CD14-positive monocyte (primary cell): ENCODE measurements around the gene GLDN. TPM values are rescaled to one million over a fixed set of nuclear protein-coding genes. Genes with fewer than 3 reads are reported as not detected.

ENCODE experiments used
- DNase-seq, 3 donors: peaks; one replicate each; pipeline ENCODE4 v3.0.0-alpha.2; 2011 to 2022
- H2AFZ ChIP-seq: 2 replicates; pipeline ENCODE4 v1.6.0; 2012; ENCODE audit warnings: mild to moderate bottlenecking, low read depth, low read length, inconsistent platforms; ENCODE audit not compliant: insufficient read depth, poor library complexity, severe bottlenecking
- H3K27ac ChIP-seq, 2 donors: 1 replicate in 1 of 2; 2 replicates in 1 of 2; pipeline ENCODE4 v1.5.1; 2012 to 2013; ENCODE audit warnings: low read length in 2 of 2, control low read depth in 1 of 2, inconsistent platforms in 1 of 2, low read depth in 1 of 2, mild to moderate bottlenecking in 1 of 2
- H3K27me3 ChIP-seq, 2 donors: one replicate each; pipeline versions ENCODE4 v1.6.0 to v1.6.1; 2011 to 2013; ENCODE audit warnings: low read length in 2 of 2; ENCODE audit not compliant: control insufficient read depth in 2 of 2, insufficient read depth in 2 of 2
- H3K36me3 ChIP-seq, 2 donors: replicated peaks in 1 of 2; 1 replicate in 1 of 2; 2 replicates in 1 of 2; pipeline versions ENCODE4 v1.5.1 to v1.6.1; 2012 to 2013; ENCODE audit warnings: low read length in 2 of 2, control low read depth in 1 of 2, inconsistent platforms in 1 of 2, mild to moderate bottlenecking in 1 of 2; ENCODE audit not compliant: insufficient read depth in 2 of 2, control insufficient read depth in 1 of 2
- H3K4me1 ChIP-seq, 2 donors: 1 replicate in 1 of 2; 2 replicates in 1 of 2; pipeline versions ENCODE4 v1.5.1 to v1.6.1; 2012 to 2013; ENCODE audit warnings: low read length in 2 of 2, control low read depth in 1 of 2, inconsistent platforms in 1 of 2, mild to moderate bottlenecking in 1 of 2, moderate library complexity in 1 of 2; ENCODE audit not compliant: insufficient read depth in 2 of 2, control insufficient read depth in 1 of 2
- H3K4me2 ChIP-seq: replicated peaks from 2 replicates; pipeline ENCODE3; 2012; ENCODE audit warnings: low read length, moderate library complexity, mild to moderate bottlenecking; ENCODE audit not compliant: poor library complexity, severe bottlenecking; ENCODE audit errors: extremely low read depth
- H3K4me3 ChIP-seq, 3 experiments: fragments of 200-600 bp in 1 of 3; sonication (generic) in 1 of 3; replicated peaks in 1 of 3; 1 replicate in 2 of 3; 2 replicates in 1 of 3; pipeline ENCODE4 v1.5.1; 2011 to 2013; ENCODE audit warnings: low read length in 3 of 3, mild to moderate bottlenecking in 3 of 3, control low read depth in 2 of 3, low read depth in 2 of 3, inconsistent platforms in 1 of 3, moderate library complexity in 1 of 3
- H3K79me2 ChIP-seq: 2 replicates; pipeline ENCODE4 v1.6.0; 2012; ENCODE audit warnings: mild to moderate bottlenecking, control low read depth, inconsistent platforms, low read length, moderate library complexity; ENCODE audit not compliant: insufficient read depth
- H3K9ac ChIP-seq: 2 replicates; pipeline ENCODE4 v1.6.0; 2017; ENCODE audit warnings: low read length, mild to moderate bottlenecking; ENCODE audit not compliant: insufficient read depth, poor library complexity, severe bottlenecking
- H3K9me3 ChIP-seq, 2 donors: replicated peaks in 1 of 2; 1 replicate in 1 of 2; 2 replicates in 1 of 2; pipeline versions ENCODE4 v1.5.1 to v1.6.1; 2012 to 2013; ENCODE audit warnings: low read length in 2 of 2, control low read depth in 1 of 2; ENCODE audit not compliant: control insufficient read depth in 1 of 2, insufficient read depth in 1 of 2
- H4K20me1 ChIP-seq: 2 replicates; pipeline ENCODE4 v1.6.0; 2012; ENCODE audit warnings: mild to moderate bottlenecking, low read length, control low read depth, moderate library complexity; ENCODE audit not compliant: insufficient read depth
- H3K27ac Mint-ChIP-seq, 7 donors: one replicate each; pipeline ENCODE4 v1.8.0; 2020; ENCODE audit warnings: mild to moderate bottlenecking in 7 of 7, mixed read lengths in 7 of 7, moderate library complexity in 6 of 7, inconsistent platforms in 2 of 7
- H3K27me3 Mint-ChIP-seq, 3 donors: one replicate each; pipeline ENCODE4 v1.8.0; 2021 to 2022; ENCODE audit warnings: low read depth in 3 of 3, mild to moderate bottlenecking in 3 of 3, mixed read lengths in 3 of 3, moderate library complexity in 3 of 3, inconsistent platforms in 1 of 3
- H3K36me3 Mint-ChIP-seq, 2 donors: one replicate each; pipeline ENCODE4 v1.8.0; 2020; ENCODE audit warnings: mixed read lengths in 2 of 2, inconsistent platforms in 1 of 2, mild to moderate bottlenecking in 1 of 2
- H3K4me1 Mint-ChIP-seq: one replicate; pipeline ENCODE4 v1.8.0; 2020; ENCODE audit warnings: mild to moderate bottlenecking, mixed read lengths
- H3K4me3 Mint-ChIP-seq, 2 donors: one replicate each; pipeline ENCODE4 v1.8.0; 2020; ENCODE audit warnings: mild to moderate bottlenecking in 2 of 2, mixed read lengths in 2 of 2, moderate library complexity in 1 of 2
- H3K9me3 Mint-ChIP-seq, 7 donors: one replicate each; pipeline ENCODE4 v1.8.0; 2020 to 2022; ENCODE audit warnings: mixed read lengths in 7 of 7, mild to moderate bottlenecking in 6 of 7, moderate library complexity in 6 of 7, inconsistent platforms in 2 of 7
- WGBS: methylation state at CpG from one replicate; pipeline ENCODE4 v1.1.5; 2013; ENCODE audit warnings: missing lambda C conversion rate; ENCODE audit not compliant: insufficient coverage; 5-methylcytosine and 5-hydroxymethylcytosine counted together
- intact Hi-C, 2 donors: fragments of 100-400 bp; cut with micrococcal nuclease; formaldehyde crosslinking; loops; one replicate each; pipeline versions ENCODE4 v1.15.0 to v1.15.1; 2023
- polyA plus RNA-seq, 3 donors: library from polyadenylated mRNA; depleted of rRNA in 1 of 3; unstranded in 2 of 3; stranded (reverse) in 1 of 3; fragments of 300-500 nt in 2 of 3; fragments of >200 nt in 1 of 3; fragmentation: Illumina TruSeq in 2 of 3; gene quantifications; 1 replicate in 2 of 3; 2 replicates in 1 of 3; pipeline ENCODE4 v1.2.3, GENCODE V29; 2012 to 2021
- TF ChIP-seq, protein P1 (sequence below): fragments of 200-600 bp; IDR thresholded peaks from one replicate; pipeline ENCODE4 v1.8.0; 2022; ENCODE audit warnings: antibody characterized with exemption, mild to moderate bottlenecking

The GLDN gene
- polyA plus RNA-seq, 3 donors, result 0.04 TPM; not detected in 2

DNA sequence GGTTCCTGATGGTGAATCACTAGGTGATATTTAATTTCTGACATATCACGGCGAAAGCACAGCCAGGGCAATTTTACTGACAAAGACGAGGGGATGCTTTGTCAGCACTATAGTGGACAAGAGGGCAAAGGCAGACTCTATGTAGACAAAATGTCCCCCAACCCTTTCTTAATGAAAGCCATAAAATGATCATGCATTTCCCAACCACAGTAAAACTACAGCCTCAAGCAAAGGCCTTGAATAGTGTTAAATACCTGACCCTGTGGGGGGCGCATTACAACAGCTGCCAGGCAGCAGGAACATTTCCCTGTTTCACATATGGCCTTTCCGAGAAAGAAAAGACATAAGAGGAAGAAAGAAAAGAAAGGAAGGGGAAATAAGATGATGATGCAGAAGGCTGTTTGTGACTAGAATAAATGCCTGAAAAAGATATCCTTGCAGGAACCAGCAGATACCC lies 49.5 kb downstream of the GLDN start:
- Histone ChIP-seq H3K9me3 (no peaks in the 10 kb centered on the region), H3K9ac (no peak overlapping the region), H3K36me3 (no peaks in the 10 kb centered on the region), H3K79me2 (no peaks in the 10 kb centered on the region), H4K20me1 (no peaks in the 10 kb centered on the region), H3K4me2 (no peak overlapping the region), H2AFZ (no peak overlapping the region), H3K27me3 (no peaks in the 10 kb centered on the region), H3K4me1 (no peaks in the 10 kb centered on the region), H3K27ac (no peak overlapping the region), H3K4me3 (no peak overlapping the region)
- no peak overlapping the region for H3K27ac Mint-ChIP-seq
- peaks cover 0 to 2% (median 0%) of the 10 kb centered on the region in 3 donors for H3K27me3 Mint-ChIP-seq
- H3K4me3 Mint-ChIP-seq, result no peak overlapping the region
- peaks cover 12% of the 10 kb centered on the region for H3K4me1 Mint-ChIP-seq
- WGBS, result 75% methylated on average over 4 of the region's 5 CpGs
- DNase-seq, result no peak
- intact Hi-C loops, result no loop called here
- TF ChIP-seq, protein P1, sequence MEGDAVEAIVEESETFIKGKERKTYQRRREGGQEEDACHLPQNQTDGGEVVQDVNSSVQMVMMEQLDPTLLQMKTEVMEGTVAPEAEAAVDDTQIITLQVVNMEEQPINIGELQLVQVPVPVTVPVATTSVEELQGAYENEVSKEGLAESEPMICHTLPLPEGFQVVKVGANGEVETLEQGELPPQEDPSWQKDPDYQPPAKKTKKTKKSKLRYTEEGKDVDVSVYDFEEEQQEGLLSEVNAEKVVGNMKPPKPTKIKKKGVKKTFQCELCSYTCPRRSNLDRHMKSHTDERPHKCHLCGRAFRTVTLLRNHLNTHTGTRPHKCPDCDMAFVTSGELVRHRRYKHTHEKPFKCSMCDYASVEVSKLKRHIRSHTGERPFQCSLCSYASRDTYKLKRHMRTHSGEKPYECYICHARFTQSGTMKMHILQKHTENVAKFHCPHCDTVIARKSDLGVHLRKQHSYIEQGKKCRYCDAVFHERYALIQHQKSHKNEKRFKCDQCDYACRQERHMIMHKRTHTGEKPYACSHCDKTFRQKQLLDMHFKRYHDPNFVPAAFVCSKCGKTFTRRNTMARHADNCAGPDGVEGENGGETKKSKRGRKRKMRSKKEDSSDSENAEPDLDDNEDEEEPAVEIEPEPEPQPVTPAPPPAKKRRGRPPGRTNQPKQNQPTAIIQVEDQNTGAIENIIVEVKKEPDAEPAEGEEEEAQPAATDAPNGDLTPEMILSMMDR, result no peak
- H3K9me3 Mint-ChIP-seq, result no peaks in the 10 kb centered on the region
- H3K36me3 Mint-ChIP-seq, result no peaks in the 10 kb centered on the region

DNA sequence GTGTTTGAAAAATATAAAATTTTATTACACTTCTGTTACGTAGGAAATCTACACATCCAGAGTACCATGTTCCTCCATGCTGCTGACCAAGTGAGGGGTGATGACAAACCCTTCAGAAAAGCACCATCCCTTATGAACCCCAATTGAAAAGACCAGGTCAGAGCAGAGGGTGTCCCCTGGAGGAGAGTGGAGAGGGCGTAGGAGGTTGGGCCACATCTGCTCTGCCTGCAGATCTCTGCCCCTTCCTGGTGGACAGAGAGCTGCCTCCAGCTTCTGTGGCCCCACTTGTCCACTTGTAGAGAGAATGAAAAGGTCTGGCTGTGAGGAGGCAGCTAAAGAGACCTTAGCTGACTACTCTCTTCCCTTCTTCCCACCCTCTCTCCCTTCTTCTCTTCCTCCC lies 55.5 kb downstream of the GLDN start:
- H3K79me2 ChIP-seq, result no peaks in the 10 kb centered on the region
- DNase-seq, result no peak
- peaks cover 1 to 2% (median 2%) of the 10 kb centered on the region in 3 donors for H3K27me3 Mint-ChIP-seq
- no peaks in the 10 kb centered on the region for H4K20me1 ChIP-seq
- H3K9me3 ChIP-seq, result no peaks in the 10 kb centered on the region
- H3K4me2 ChIP-seq, result no peak overlapping the region
- H3K9ac ChIP-seq, result no peak overlapping the region
- no peak overlapping the region for H2AFZ ChIP-seq
- H3K9me3 Mint-ChIP-seq, result no peaks in the 10 kb centered on the region
- H3K27ac Mint-ChIP-seq, result no peak overlapping the region
- H3K36me3 ChIP-seq, result no peaks in the 10 kb centered on the region
- no CpG with 5 or more reads among the region's 2 CpGs for WGBS
- peaks cover 14% of the 10 kb centered on the region for H3K4me1 Mint-ChIP-seq
- no peak overlapping the region for H3K4me3 ChIP-seq
- intact Hi-C loops, result no loop called here
- TF ChIP-seq, protein P1, result no peak
- no peaks in the 10 kb centered on the region for H3K36me3 Mint-ChIP-seq
- no peaks in the 10 kb centered on the region for H3K4me1 ChIP-seq
- no peak overlapping the region for H3K27ac ChIP-seq
- H3K27me3 ChIP-seq, result no peaks in the 10 kb centered on the region
- no peak overlapping the region for H3K4me3 Mint-ChIP-seq
